ENCODE measurements around the gene ASB5. TPM values are rescaled to one million over a fixed set of nuclear protein-coding genes. Genes with fewer than 3 reads are reported as not detected.

ASB5 gene
- total and polyA plus RNA-seq, 10 of the 15 experiments (the other 5 are each of a cell fraction or from before 2014, with no cell fraction given) = not detected

GRCh38 chr4:176276710-176277109, 7.7 kb upstream of the ASB5 start:
- no TSS peak for BruUV-seq (replicated peaks)
- ATAC-seq = no peak
- Histone ChIP-seq H2AFZ (ENCODE audit: control insufficient read depth, low read depth, low read length) (no peak overlapping the region), H3K27me3 (replicated peaks in 1 of 2; ENCODE audit: control insufficient read depth in 2 of 2, insufficient read depth in 2 of 2, low read length in 1 of 2) (peaks cover 2 to 3% of the 10 kb centered on the region in 2 experiments; a peak in 3 of 4 replicates), H3K4me1 (ENCODE audit: control insufficient read depth, insufficient read depth, low read length) (no peaks in the 10 kb centered on the region), H3K9me3 (replicated peaks; ENCODE audit: control insufficient read depth, insufficient read depth, low read length) (no peaks in the 10 kb centered on the region), H3K9ac (ENCODE audit: control insufficient read depth, insufficient read depth, low read length) (no peak overlapping the region), H3K4me3 (no peak overlapping the region), H4K20me1 (ENCODE audit: control insufficient read depth, insufficient read depth) (no peaks in the 10 kb centered on the region), H3K4me2 (ENCODE audit: control insufficient read depth, insufficient read depth) (no peak overlapping the region), H3K36me3 (ENCODE audit: control insufficient read depth in 2 of 2, insufficient read depth in 2 of 2, low read length in 1 of 2) (no peaks in the 10 kb centered on the region), H3K79me2 (ENCODE audit: control insufficient read depth, insufficient read depth, low read length) (no peaks in the 10 kb centered on the region), H3K27ac (ENCODE audit: control insufficient read depth, insufficient read depth) (no peak overlapping the region)
- TF ChIP-seq NR2F1 (conservative IDR thresholded peaks at IDR 0.05) = no peak
- TF ChIP-seq CUX1 (IDR thresholded peaks at IDR 0.05; ENCODE audit: insufficient replicate concordance, low read depth, low read length) = no peak
- no peak for TF ChIP-seq RAD51 (IDR thresholded peaks at IDR 0.05)
- TF ChIP-seq SUZ12 (IDR thresholded peaks at IDR 0.05; ENCODE audit: unreplicated experiment) = no peak
- TF ChIP-seq MXI1 (IDR thresholded peaks at IDR 0.05; ENCODE audit: low read depth, low read length) = no peak
- no peak for TF ChIP-seq MYC (IDR thresholded peaks at IDR 0.05; ENCODE audit: insufficient read depth, insufficient read length, insufficient replicate concordance, low read length, severe bottlenecking)
- no peak for TF ChIP-seq ZNF24 (IDR thresholded peaks at IDR 0.05)
- TF ChIP-seq JUNB (IDR thresholded peaks at IDR 0.05) = no peak
- DNase-seq (ENCODE audit: low read depth, low spot score) = no peak
- POLR2A ChIA-PET = no interaction called here
- WGBS (ENCODE audit: insufficient coverage, insufficient replicate concordance, low lambda C conversion rate, missing lambda C conversion rate) = 54% methylated on average over 8 of the region's 8 CpGs
- SMC1A ChIA-PET (ENCODE audit: uncharacterized antibody, unreplicated experiment) = interaction anchor here (1.5 kb wide), 1 partner anchor 64 kb away, joined by 5 read pairs; no protein-coding TSS in a partner anchor
- RAD21 ChIA-PET (ENCODE audit: unreplicated experiment) = no interaction called here
- intact Hi-C loops (cut with micrococcal nuclease; ENCODE audit: unreplicated experiment) (loop anchor here (2.0 to 5.0 kb wide), 2 partner anchors 124 to 328 kb away; no protein-coding TSS in a partner anchor), in situ Hi-C loops (cut with MboI) (no loop called here)
- CTCF ChIA-PET = interaction anchor here (1.4 to 2.8 kb wide), 3 partner anchors 9 to 328 kb away, joined by 3 to 9 read pairs (median 8); no protein-coding TSS in a partner anchor
- no peak for FAIRE-seq
